SW480 (cell line): Measurements from ENCODE around the gene FMN2.

Experiments
- DNase-seq: peaks from one replicate; pipeline ENCODE4 v3.0.0-alpha.2; 2016; ENCODE audit warnings: low spot score

The FMN2 gene

DNA sequence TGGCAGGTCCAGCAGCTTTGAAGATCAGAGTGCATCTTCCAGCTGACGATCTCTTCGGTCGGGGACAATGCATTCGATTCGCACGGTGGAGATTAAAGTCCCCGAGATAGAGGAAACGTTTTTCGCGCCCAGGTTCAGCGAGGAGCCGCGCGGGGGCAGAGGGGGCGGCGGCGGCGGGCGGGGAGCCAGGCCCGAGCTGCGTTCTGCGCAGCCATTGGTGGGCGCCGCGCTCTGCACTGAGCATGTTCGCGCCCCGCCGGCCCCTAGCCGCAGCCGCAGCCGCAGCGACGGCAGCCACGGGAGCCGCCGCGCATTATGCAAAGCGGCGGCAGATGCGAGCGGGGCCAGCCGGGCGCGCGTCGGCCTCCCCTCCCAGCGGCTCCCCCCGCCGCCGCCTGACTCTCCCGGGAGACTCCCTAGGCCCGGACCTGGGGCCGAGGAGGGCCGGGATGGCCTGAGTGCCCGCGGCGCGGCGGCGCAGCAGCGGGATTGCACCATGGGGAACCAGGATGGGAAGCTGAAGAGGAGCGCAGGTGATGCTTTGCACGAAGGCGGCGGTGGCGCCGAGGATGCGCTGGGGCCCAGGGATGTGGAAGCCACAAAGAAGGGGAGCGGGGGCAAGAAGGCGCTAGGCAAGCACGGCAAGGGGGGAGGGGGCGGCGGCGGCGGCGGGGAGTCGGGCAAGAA lies at the start of gene FMN2:
TSS of gene FMN2 (plus strand) at position 270 of the 687 bp plus-strand sequence. CDS start at position 497, 227 bp downstream.
- DNase-seq, result no peak

DNA sequence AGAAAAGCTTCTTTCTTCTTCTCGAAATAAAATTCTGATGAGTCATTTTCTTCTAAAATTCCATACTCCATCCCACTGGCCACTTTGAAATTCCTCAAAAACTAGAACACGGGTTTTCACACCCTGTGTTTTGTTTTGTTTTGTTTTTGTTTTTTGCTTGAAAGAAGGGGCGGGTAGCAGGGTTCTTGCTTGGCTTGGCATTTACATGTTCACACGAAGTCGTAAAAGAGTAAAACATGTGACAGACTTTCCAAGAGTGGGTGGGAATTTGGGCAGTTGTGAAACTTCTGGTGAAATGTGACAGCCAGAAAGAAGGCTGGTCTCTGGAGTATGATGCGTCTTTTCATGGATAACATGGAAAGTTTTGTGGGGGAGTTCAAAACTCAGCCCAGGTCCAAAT lies 47.1 kb upstream of the FMN2 start:
- no peak for DNase-seq

DNA sequence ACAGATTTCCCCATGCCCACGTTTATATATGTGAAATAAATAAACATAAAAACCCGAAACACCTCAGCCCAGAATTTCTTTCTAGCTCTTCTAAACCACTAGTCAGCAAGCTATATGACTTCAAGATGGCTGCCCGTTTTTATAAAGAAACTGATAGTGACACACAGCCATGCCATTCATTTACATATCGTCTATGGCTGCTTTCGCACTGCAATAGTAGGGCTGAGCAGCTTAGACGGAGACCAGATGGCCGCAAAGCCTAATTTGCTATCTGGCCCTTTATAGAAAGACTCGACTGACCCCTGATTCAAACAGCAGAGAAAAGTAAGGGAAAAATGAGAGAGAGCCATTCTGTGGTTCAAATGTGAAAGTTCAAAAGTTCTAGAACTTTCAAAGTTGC lies 45.7 kb upstream of the FMN2 start:
- DNase-seq, result no peak

DNA sequence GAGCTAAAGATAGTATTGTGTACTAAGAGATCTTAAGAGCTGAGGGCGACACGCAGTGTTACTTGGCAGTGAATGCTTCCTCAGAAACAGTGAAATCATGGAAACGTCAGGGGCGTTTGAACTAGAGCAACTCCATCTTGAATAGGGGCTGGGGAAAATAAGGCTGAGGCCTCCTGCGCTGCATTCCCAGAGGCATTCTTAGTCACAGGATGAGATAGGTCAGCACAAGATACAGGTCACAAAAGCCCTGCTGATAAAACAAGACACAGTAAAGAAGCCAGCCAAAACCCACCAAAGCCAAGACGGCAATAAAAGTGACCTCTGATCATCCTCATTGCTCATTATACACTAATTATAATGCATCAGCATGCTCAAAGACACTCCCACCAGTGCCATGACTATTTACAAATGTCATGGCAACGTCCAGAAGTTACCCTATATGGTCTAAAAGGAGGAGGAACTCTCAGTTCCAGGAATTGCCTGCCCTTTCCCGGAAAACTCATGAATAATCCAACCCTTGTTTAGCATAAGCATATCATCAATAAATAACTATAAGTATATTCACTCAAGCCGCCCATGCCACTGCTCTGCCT lies 37.5 kb upstream of the FMN2 start:
- no peak for DNase-seq

DNA sequence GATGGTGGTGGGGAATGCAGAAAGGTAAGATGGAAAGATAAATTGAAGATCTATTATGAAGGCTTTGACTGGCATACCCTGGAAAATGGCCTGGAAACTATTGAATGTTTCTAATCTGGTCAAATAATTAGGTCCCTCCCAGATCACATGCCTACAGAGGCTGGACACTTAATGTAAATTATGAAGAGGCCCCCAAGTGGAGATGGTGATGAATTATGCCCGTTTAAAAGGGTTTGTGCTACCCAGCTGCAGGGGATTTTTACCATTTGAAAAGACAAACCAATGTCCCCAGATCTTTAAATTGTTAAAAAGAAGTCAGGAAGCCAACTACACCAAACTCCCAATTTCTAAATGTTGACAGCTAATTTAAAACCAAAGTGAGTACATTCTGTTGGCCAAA lies 35.7 kb upstream of the FMN2 start:
- no peak for DNase-seq

DNA sequence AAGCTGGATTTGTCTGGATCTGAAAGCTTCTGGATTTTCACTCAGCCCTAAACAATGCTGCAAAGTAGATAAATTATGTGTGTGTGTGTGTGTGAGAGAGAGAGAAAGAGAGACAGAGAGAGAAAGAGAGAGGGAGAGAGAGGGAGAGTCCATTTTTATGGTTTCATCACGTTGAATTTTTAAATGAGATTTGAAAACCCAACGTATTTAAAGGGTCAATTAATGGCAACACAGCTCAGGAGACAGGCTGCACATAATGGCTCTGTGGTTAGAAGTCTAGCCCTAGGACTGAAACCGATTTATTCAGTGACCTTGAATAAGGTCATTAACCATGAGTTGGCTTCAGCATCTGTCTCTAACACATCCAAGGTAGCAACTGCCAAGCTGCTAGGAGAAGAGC lies 35.3 kb upstream of the FMN2 start:
- no peak for DNase-seq

DNA sequence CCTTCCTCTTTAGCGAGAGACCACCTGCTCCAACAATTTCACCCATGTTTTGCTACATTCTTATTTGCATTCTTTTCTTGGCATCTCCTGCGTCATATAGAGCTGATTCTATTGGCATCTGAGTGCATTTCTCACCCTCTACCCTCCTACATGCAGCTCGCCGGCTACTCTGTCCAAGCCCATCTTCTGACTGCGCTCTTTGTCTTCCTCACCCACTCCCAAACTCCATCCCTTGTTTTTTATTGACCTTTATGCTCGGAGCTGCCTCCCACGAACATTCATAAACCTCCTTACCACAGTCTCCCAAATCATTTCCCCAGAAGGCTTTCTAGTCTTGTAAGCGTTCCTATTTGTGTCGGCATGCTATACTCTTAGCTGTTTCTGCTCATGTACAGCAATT lies 33.6 kb upstream of the FMN2 start:
- DNase-seq, result no peak

DNA sequence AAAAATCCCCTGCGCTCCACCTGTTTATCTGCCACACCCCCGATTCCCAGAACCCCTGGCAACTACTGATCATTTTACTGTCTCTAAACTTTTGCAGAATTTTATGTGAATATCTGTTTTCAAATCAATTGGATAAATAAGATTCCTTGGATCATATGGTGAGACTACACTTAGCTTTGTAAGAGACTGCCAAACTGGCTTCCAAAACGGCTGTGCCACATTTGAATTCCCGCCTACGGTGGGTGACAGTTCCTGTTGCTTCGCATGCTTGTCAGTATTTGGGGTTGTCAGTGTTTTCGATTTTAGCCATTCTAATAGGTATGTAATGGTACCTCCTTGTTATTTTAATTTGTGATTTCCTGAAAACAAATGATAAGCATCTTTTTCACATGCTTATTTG lies 22.7 kb upstream of the FMN2 start:
- DNase-seq, result no peak

DNA sequence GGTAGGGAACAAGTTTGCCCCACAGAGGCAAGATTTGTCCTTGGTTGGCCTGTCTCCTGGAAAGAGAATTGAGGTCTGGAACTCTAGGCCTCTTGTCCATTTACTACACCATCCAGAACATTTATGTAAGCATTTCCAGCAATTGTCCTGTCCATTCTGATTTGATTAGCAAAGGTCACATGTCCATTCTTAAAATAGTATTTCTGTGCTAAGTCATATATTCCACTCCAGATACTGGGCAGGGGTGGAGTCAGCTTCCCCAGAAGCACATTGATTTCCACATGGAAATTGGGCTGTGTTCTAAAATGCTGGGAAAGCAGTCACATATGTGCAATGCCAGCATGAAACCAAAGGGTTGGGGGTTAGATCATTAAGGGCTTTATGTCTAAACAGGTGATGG lies 21.5 kb upstream of the FMN2 start:
- no peak for DNase-seq

DNA sequence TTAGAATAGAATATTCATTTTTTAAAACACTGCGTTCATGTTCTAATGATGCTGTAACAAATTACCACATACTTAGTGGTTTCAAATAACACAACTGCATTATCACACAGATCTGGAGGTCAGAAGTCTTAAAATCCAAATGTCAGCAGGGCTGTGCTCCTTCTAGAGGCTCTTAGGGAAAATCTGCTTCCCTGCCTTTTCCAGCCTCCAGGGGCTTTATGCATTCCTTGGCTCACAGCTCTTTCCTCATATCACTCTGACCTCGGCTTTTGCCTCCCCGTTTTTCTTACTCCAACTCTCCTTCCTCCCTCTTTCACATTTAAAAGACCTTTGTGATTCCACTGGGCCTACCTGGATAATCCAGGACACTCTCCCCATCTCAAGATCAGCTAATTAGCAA lies 18.6 kb upstream of the FMN2 start:
- no peak for DNase-seq

DNA sequence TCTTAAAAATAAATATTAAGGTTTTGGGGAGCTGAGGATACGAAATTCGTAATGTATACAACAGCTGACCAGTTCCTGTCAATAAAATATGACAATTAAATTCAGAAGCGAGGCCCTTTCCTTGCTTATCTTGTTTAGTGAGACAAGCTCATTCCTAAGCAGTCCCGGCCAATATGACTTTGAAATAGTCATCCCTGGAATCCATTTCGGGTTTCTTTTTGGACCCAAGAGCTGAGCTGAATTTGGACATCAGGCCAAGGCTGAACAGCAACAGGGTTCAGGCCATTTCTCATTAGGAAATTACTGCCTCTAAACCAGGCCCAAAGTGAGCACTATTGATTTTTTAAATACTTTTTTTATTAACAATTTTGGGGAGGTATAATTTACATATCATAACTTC lies 17.3 kb upstream of the FMN2 start:
- no peak for DNase-seq

DNA sequence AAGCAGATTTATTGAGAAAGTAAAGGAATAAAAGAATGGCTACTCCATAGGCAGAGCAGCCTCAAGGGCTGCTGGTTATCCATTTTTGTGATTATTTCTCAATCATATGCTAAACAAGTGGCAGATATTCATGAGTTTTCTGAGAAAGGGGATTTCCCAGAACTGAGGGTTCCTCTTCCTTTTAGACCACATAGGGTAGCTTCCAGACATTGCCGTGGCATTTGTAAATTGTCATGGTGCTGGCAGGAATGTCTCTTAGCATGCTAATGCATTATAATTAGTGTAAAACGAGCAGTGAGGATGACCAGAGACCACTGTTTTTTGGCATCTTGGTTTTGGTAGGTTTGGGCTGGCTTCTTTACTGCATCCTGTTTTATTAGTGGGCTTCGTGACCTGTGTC lies 16.8 kb upstream of the FMN2 start:
- no peak for DNase-seq

DNA sequence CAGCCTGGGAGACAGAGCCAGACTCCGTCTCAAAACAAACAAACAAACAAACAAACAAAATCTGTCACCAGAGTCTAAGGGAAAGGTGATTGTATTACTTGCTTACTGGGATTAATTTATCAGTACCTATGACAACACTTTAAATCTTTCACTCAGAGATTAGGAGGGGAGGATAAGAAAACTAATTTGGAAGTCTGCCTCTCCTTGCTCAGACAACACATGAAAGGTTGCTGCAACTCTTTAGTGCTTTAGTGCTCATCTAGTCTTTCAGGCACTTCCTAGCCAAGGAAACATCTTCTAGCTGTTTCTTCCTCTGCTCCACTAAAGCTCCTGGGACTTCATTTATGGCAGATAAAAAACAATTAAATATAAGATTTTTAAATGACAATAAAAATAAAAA lies 7.3 kb upstream of the FMN2 start:
- DNase-seq, result no peak

DNA sequence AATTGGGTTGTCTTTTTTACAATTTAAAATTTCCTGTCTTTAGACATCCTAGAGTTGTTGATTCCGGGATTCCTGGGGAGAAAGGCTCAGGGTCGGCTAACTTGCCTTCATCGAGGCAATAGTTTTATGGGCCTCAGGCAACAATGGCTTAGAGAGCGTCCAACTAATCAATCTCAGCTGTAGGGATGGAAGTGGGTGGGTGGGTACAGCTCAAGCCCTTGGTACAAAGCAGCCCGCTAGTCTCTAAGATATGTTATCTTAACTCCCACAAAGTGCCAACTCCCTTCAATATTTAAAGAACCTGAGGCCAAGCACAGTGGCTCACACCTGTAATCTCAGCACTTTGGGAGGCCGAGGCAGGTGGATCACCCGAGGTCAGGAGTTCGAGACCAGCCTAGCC lies 6.9 kb upstream of the FMN2 start:
- no peak for DNase-seq

DNA sequence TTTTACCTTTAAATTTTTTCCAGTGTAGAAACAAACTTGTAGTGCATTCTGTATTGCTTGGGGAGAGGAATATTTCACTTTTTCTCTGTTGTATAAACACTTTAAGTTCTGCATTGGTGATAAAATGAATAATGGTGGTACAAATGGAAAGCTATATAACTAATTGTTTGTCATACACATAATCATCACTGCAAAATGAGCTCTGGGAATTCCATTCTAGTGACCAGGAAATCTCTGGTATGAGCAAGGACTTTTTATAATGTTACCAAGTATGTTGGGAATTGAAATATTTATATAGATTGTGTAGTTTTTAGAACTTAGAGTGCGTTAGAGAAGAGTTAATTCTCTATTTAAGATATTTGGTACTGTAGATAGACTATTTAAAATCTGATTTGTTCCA lies 5.0 kb upstream of the FMN2 start:
- DNase-seq, result no peak

DNA sequence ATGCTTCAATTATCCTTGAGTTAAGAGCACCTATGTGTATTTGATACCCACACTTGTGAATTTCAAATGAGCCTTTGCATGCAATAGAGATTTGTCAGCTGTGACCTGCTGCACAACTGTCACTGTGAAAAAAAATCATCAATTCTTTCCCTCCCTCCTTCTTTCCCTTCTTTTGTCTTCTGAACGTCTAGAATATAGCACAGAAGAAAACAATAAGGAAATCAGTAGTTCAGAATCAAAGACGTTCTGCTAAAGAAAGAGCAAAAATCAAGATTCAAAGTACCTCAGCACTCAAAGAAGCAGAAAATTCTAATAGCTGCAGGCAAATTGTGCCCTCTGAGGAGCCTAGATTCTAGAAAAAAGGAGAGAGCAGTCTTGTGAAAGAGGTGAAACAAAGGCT lies 1.7 kb upstream of the FMN2 start:
- no peak for DNase-seq

DNA sequence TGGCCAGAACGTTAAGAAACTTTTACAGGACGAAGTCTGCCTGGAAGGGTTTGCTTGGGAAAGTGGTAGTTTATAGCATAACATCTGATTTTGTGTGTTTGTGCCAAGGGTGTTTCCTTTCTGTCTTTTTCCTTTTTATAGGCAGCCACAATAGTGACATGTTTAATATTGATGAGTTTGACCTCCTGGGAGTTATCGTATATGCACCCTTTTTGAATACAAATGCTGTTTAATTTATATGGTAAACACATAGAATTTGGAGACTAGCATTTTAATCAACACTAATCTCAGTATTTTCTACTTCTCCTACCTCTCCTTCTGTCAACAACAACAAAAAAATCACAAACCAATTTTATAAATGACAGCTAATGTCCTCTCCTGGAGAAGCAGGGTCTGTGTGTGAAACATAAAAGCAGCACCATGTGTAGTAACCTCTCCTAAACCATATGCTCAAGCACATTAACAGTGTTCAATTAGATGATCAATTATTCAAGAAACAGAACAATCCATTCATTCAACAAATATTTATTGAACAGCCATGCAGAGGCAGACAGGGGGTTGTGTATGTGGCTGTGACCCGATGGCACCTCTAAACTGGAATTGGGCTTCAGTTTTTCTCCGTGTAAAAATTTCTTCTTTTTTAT lies 604 bp upstream of the FMN2 start:
- no peak for DNase-seq

DNA sequence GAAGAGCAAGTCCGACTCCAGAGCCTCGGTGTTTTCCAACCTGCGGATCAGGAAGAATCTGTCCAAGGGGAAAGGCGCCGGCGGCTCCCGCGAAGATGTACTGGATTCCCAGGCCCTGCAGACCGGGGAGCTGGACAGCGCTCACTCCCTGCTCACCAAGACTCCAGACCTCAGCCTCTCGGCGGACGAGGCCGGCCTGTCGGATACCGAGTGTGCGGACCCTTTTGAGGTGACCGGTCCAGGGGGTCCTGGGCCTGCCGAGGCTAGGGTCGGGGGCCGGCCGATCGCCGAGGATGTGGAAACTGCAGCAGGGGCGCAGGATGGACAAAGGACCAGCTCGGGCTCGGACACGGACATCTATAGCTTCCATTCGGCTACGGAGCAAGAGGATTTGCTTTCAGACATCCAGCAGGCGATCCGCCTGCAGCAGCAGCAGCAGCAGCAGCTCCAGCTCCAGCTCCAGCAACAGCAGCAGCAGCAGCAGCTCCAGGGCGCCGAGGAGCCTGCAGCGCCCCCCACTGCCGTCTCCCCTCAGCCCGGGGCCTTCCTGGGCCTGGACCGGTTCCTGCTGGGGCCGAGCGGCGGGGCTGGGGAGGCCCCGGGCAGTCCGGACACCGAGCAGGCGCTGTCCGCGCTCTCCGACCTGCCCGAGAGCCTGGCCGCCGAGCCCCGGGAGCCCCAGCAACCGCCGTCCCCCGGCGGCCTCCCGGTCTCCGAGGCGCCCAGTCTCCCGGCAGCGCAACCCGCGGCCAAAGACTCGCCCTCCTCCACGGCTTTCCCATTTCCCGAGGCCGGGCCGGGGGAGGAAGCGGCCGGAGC lies 827 bp downstream of the FMN2 start:
- no peak for DNase-seq

DNA sequence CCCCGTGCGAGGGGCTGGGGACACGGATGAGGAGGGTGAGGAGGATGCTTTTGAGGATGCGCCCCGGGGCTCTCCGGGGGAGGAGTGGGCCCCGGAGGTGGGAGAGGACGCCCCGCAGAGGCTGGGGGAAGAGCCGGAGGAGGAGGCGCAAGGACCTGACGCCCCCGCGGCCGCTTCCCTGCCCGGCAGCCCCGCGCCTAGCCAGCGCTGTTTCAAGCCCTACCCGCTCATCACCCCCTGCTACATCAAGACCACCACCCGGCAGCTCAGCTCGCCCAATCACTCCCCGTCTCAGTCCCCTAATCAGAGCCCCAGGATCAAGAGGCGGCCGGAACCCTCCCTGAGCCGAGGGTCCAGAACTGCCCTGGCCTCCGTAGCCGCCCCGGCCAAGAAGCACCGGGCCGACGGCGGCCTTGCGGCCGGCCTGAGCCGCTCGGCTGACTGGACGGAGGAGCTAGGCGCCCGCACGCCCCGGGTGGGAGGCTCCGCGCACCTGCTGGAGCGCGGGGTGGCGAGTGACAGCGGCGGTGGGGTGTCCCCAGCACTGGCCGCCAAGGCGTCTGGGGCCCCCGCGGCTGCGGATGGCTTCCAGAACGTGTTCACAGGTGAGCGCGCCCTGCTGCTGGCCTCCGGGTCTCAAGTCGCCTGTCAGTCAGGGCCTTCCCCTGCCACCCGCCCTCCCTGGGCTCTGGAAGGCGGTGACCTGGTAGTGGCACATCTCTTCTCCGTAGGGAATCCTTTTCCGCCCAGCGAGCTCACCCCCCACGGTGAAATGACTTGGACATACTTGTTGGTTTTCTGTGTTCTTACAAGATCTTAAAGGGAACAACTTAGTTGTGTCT lies 1.7 kb downstream of the FMN2 start:
- DNase-seq, result no peak

DNA sequence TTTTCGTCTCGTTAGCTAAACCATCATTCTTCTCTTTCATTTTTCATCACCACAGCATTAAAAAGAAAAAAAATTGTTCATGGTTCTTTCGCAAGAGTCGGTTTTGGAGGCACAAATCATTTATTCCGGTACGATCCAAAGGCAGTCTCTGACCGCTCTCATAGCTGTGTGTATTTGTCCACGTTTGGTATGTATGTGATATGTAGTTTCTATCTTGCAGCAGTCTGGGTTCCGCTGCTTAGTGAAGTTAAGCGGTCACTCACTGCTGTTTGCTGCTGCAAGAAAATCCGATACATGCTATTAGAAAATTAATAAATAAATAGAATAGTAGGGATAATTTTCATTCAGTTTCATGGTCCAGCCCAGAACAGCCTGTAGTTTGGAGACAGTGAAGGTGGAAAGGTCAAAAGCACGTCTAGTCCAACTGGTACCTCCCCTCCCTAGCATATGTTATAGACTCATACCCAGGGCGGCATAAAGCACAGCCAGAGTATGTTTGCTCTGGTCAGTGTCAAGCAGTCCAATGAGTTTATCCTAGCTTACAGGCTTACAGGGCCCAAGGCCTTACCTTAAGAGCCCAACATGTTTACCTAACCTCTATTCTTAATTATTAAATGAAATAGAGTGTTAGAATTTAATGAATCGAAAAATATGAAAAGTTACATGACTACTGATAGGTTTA lies 2.5 kb downstream of the FMN2 start:
- DNase-seq, result no peak

DNA sequence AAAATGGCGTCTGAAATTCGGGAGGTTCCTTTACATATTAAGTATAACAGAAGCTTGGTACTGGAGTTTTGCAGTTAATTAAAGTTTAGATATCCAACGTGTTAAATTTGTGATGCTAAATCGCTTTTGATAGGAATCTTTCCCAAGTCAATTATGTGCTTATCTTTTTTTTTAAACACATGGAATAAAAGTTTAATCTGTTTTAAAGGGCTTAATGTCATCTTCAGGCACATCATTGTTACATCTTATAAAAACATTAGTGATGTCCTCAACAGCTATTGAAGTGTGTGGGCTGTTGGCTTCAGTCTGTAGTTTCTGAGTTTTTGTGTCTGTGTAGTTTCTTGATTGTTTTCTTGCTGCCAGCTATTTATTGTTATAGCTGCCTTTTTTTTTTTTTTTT lies 5.3 kb downstream of the FMN2 start:
- DNase-seq, result no peak
